Osteocyte (in vitro differentiated cells): Measurements from ENCODE around the gene ARHGEF1. TPM values are rescaled to one million over a fixed set of nuclear protein-coding genes. Genes with fewer than 3 reads are reported as not detected.

ENCODE experiments used
- DNase-seq: peaks from one replicate; pipeline ENCODE4 v3.0.0; 2021; ENCODE audit warnings: mixed read lengths; ENCODE audit not compliant: unreplicated experiment; ENCODE audit errors: extremely low spot score
- H3K27ac Mint-ChIP-seq: one replicate; pipeline ENCODE4 v1.8.0; 2021; ENCODE audit warnings: mild to moderate bottlenecking, mixed read lengths; ENCODE audit not compliant: unreplicated experiment
- H3K27me3 Mint-ChIP-seq: one replicate; pipeline ENCODE4 v1.8.0; 2021; ENCODE audit warnings: mixed read lengths; ENCODE audit not compliant: unreplicated experiment
- H3K36me3 Mint-ChIP-seq: one replicate; pipeline ENCODE4 v1.8.0; 2021; ENCODE audit warnings: mixed read lengths; ENCODE audit not compliant: unreplicated experiment
- H3K4me1 Mint-ChIP-seq: one replicate; pipeline ENCODE4 v1.8.0; 2021; ENCODE audit warnings: mixed read lengths; ENCODE audit not compliant: unreplicated experiment
- H3K4me3 Mint-ChIP-seq: one replicate; pipeline ENCODE4 v1.8.0; 2021; ENCODE audit warnings: mild to moderate bottlenecking, moderate library complexity, mixed read lengths; ENCODE audit not compliant: unreplicated experiment
- H3K9me3 Mint-ChIP-seq: one replicate; pipeline ENCODE4 v1.8.0; 2021; ENCODE audit warnings: mixed read lengths; ENCODE audit not compliant: unreplicated experiment
- CTCF ChIP-seq: fragments of 200-600 bp; sonication (generic); IDR thresholded peaks from 2 replicates; pipeline ENCODE4 v1.5.0; 2021; ENCODE audit warnings: antibody characterized with exemption, mild to moderate bottlenecking, moderate library complexity
- total RNA-seq: library from RNA; stranded (reverse); gene quantifications from 2 replicates; pipeline ENCODE4 v1.2.1, GENCODE V29; 2021

ARHGEF1 gene
- total RNA-seq, 1 donor from 2014 or later = 97.3 TPM

- H3K4me1 Mint-ChIP-seq = no peaks in the 10 kb centered on the region
- H3K36me3 Mint-ChIP-seq = no peaks in the 10 kb centered on the region
These were observed 38.2 kb upstream of the ARHGEF1 start, which contains the start of gene DMRTC2 for GRCh38 chr19:41845001-41845050. TSS of gene DMRTC2 (plus strand) at chr19:41845042. CDS start at chr19:41847429, 2,387 bp downstream.

GRCh38 chr19:41845051-41845590 lies 37.9 kb upstream of the ARHGEF1 start:
- Mint-ChIP-seq H3K27ac (no peak overlapping the region), H3K36me3 (no peaks in the 10 kb centered on the region)

More at GRCh38 chr19:41845001-41845050, 38.2 kb upstream of the ARHGEF1 start, which contains the start of gene DMRTC2:
- Mint-ChIP-seq H3K27me3 (peaks cover 18% of the 10 kb centered on the region), H3K27ac (no peak within 1 kb of the TSS), H3K4me3 (no peak within 1 kb of the TSS), H3K9me3 (no peaks in the 10 kb centered on the region)
- TF ChIP-seq CTCF = no peak
- DNase-seq = no peak

GRCh38 chr19:41847351-41848105 lies 35.5 kb upstream of the ARHGEF1 start:
- no peak for DNase-seq
- no peak for TF ChIP-seq CTCF

More at GRCh38 chr19:41845051-41845590, 37.9 kb upstream of the ARHGEF1 start:
- H3K27me3 Mint-ChIP-seq = peaks cover 18% of the 10 kb centered on the region
- TF ChIP-seq CTCF = no peak
- DNase-seq = no peak
- H3K4me1 Mint-ChIP-seq = no peaks in the 10 kb centered on the region
- H3K9me3 Mint-ChIP-seq = no peaks in the 10 kb centered on the region
- no peak overlapping the region for H3K4me3 Mint-ChIP-seq

DNA sequence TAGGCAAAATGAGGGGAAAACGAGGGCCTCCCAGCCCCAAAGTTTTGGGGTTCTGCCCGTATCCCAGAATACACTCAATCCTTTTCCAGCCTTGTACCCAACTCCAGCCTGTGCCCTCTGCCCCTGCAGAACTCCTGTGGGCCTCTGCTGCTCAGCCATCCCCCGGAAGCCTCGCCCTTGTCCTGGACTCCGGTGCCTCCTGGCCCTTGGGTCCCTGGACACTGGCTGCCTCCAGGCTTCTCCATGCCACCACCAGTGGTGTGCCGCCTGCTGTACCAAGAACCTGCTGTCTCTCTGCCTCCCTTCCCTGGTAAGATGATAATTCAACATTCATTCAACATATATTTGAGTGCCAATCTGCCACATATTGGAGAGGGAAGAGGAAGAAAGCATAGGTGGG lies 34.3 kb upstream of the ARHGEF1 start:
- peaks cover 45% of the 10 kb centered on the region for H3K27me3 Mint-ChIP-seq
- no peak overlapping the region for H3K4me3 Mint-ChIP-seq

More at GRCh38 chr19:41847351-41848105, 35.5 kb upstream of the ARHGEF1 start:
- peaks cover 34% of the 10 kb centered on the region for H3K27me3 Mint-ChIP-seq
- H3K36me3 Mint-ChIP-seq = no peaks in the 10 kb centered on the region
- no peaks in the 10 kb centered on the region for H3K9me3 Mint-ChIP-seq
- no peak overlapping the region for H3K27ac Mint-ChIP-seq
- H3K4me1 Mint-ChIP-seq = no peaks in the 10 kb centered on the region
- H3K4me3 Mint-ChIP-seq = no peak overlapping the region

More for the DNA sequence above, 34.3 kb upstream of the ARHGEF1 start:
- no peaks in the 10 kb centered on the region for H3K9me3 Mint-ChIP-seq
- no peaks in the 10 kb centered on the region for H3K4me1 Mint-ChIP-seq
- H3K36me3 Mint-ChIP-seq = no peaks in the 10 kb centered on the region
- no peak overlapping the region for H3K27ac Mint-ChIP-seq
- DNase-seq = no peak
- TF ChIP-seq CTCF = no peak
